ENCODE data around the gene GLP1R.

The GLP1R gene

DNA sequence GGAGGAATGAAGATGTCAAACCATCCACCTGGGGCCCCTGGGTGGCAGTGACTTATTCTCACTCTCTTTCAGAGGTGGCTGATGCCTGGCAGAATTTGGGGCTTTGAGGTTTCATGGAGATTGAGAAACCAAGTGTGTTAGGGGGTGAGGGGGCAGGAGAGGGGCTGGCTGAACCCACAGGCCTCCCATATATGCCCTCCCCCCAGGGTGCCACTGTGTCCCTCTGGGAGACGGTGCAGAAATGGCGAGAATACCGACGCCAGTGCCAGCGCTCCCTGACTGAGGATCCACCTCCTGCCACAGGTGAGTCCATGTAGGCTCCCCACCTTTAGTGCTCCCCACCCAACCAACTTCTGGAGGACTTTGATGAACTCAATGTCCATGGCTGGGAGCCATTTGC is 7.6 kb downstream of the GLP1R start:
- WGBS, result 98% methylated on average over 5 of the region's 5 CpGs
- H3K9ac ChIP-seq (ENCODE audit: low read depth, low read length), result no peak overlapping the region
- no peaks in the 10 kb centered on the region for H3K36me3 ChIP-seq (ENCODE audit: insufficient read depth, low read length)

DNA sequence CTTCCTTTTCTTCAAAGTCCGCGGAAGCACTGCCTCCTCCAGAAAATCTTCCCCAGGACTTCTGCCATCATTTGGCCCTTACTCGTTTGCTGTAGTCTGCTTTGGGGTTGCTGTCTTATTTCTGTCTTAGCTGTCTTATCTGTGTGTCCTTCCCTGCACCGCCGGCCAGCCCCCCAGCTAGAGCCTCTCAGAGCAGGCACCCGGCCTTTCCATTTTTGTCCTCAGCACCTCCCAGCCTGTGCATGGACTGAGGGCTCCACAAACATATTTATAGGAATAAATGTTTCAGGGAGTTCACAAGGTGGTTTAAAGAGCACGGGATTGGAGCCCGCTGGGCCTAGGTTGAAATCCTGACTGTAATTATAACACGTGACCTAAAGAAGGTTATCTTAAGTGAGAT is 8.1 kb downstream of the GLP1R start:
- WGBS, result 95% methylated on average over 9 of the region's 9 CpGs
- no peaks in the 10 kb centered on the region for H3K36me3 ChIP-seq (ENCODE audit: insufficient read depth, low read length)
- H3K27ac ChIP-seq (ENCODE audit: low read depth, low read length), result no peak overlapping the region
- H3K4me3 ChIP-seq (ENCODE audit: low read length), result no peak overlapping the region
- no peaks in the 10 kb centered on the region for H3K9me3 ChIP-seq (ENCODE audit: insufficient read depth, low read depth, low read length)
- H3K9ac ChIP-seq (ENCODE audit: low read depth, low read length), result no peak overlapping the region
- peaks cover 10% of the 10 kb centered on the region; the same call in 1 of the 2 replicates for H3K4me1 ChIP-seq (ENCODE audit: insufficient read depth, low read length)
- no peaks in the 10 kb centered on the region for H3K27me3 ChIP-seq (ENCODE audit: insufficient read depth, low read length)

More for the DNA sequence above, 7.6 kb downstream of the GLP1R start:
- Histone ChIP-seq H3K27me3 (ENCODE audit: insufficient read depth, low read length) (no peaks in the 10 kb centered on the region), H3K9me3 (ENCODE audit: insufficient read depth, low read depth, low read length) (no peaks in the 10 kb centered on the region), H3K4me1 (ENCODE audit: insufficient read depth, low read length) (peaks cover 10% of the 10 kb centered on the region; the same call in 1 of the 2 replicates), H3K27ac (ENCODE audit: low read depth, low read length) (no peak overlapping the region), H3K4me3 (ENCODE audit: low read length) (no peak overlapping the region)

DNA sequence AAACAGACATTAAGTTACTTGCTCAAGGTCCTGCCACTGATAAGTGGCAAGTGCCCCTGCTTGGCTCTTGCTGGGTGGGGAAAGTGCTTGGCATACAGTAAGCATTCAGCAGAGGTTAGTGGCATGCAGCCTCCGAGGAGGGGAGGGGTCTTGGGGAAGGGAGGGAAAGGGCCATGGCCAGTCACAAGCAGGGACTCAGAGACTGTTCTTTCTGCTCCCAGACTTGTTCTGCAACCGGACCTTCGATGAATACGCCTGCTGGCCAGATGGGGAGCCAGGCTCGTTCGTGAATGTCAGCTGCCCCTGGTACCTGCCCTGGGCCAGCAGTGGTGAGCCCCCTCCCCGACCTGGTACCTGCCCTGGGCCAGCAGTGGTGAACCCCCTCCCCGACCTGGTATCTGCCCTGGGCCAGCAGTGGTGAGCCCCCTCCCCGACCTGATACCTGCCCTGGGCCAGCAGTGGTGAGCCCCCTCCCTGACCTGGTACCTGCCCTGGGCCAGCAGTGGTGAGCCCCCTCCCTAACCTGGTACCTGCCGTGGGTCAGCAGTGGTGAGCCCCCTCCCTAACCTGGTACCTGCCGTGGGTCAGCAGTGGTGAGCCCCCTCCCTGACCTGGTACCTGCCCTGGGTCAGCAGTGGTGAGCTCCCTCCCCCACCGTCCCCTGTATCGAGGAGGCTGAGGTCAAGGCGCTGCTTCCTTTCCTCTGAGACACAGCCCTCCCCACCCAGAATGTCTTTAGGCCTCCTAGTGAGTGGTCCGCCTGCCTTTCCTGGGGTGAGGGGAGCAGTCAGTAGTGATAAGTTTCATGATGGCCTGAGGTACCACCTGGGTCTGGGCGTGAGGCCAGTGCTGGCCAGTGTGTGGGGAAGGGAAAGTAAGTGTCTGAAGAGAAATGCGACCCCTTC is 8.9 kb downstream of the GLP1R start:
- Histone ChIP-seq H3K9ac (ENCODE audit: low read depth, low read length) (no peak overlapping the region), H3K9me3 (ENCODE audit: insufficient read depth, low read depth, low read length) (no peaks in the 10 kb centered on the region), H3K4me1 (ENCODE audit: insufficient read depth, low read length) (peaks cover 10% of the 10 kb centered on the region; the same call in 1 of the 2 replicates), H3K4me3 (ENCODE audit: low read length) (no peak overlapping the region), H3K27me3 (ENCODE audit: insufficient read depth, low read length) (no peaks in the 10 kb centered on the region), H3K27ac (ENCODE audit: low read depth, low read length) (no peak overlapping the region), H3K36me3 (ENCODE audit: insufficient read depth, low read length) (no peaks in the 10 kb centered on the region)
- 85% methylated on average over 17 of the region's 17 CpGs for WGBS

DNA sequence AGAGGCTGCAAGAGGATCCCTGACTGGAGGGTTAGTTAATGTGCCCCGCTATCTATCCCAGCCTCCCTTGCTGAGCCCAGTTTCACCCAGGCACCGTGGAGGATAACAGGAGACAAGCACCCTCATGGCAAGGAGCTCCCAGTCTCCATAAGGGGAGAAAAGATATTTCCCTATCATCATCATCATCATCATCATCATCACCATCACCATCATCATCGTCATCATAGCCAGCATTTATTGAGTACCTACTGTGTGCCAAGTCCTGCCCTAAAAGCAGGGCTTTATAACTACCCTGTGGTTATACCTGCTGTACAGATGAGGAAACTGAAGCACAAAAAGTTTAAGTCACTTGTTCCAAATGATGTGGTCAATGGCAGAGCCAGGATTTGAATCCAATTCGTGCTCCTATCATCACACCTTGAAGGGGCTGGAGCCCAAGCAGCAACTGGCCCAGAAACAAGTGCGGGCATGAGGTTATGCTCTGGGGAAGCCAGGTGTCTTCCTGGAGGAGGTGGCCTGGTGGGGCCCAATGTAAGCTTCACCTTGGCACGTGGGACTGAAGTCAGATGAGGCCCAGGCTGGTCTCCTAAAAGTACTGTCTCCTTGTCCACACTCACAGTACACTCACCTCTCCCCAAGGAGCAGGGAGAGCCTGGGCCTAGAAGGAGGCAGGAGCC is 10.0 kb downstream of the GLP1R start:
- no peak overlapping the region for H3K4me3 ChIP-seq (ENCODE audit: low read length)
- H3K9me3 ChIP-seq (ENCODE audit: insufficient read depth, low read depth, low read length), result no peaks in the 10 kb centered on the region
- no peaks in the 10 kb centered on the region for H3K27me3 ChIP-seq (ENCODE audit: insufficient read depth, low read length)
- peaks cover 10% of the 10 kb centered on the region; the same call in 1 of the 2 replicates for H3K4me1 ChIP-seq (ENCODE audit: insufficient read depth, low read length)
- no peaks in the 10 kb centered on the region for H3K36me3 ChIP-seq (ENCODE audit: insufficient read depth, low read length)
- H3K9ac ChIP-seq (ENCODE audit: low read depth, low read length), result no peak overlapping the region
- whole genome bisulfite sequencing, result 85% methylated on average over 6 of the region's 6 CpGs
- H3K27ac ChIP-seq (ENCODE audit: low read depth, low read length), result no peak overlapping the region

DNA sequence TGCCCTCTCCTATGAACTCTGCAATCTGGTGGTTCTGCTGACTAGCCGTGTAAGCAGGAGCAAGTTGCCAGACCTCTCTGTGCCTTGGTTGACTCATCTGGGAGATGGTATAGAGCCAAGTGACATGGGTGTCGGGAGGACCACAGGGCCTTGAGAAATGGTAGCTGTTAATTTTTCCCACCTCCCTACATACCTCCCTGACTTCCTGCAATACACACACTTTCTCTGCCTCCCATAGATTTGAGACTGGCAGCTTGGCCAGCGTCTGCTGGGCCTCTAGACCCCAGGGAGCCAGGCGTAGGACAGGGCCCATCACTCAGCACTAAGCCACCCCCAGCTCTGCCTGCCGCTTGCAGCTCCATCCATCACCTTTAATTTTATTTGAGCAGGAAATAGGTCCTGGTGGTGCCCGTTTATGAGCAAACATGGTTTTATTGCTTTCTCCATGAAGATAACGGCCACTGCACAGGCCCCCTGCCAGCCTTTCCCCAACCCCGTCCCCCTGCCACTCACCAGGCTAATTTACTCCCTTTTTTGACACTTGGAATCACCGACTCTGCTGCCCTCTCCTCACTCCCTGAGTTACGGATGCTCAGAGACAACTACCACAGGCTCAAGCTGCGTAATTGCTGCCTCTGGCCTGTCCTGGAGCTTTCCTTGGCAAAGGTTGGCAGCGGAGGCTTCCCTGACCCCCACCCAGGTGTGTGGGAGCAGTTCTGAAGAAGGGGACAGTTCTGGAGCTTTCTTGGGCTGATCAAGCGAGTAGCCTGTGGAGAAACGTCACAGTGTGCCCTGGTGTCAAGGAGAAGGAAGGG is 11.1 kb downstream of the GLP1R start:
- Histone ChIP-seq H3K36me3 (ENCODE audit: insufficient read depth, low read length) (no peaks in the 10 kb centered on the region), H3K4me3 (ENCODE audit: low read length) (no peak overlapping the region), H3K27ac (ENCODE audit: low read depth, low read length) (no peak overlapping the region), H3K9me3 (ENCODE audit: insufficient read depth, low read depth, low read length) (no peaks in the 10 kb centered on the region), H3K9ac (ENCODE audit: low read depth, low read length) (no peak overlapping the region), H3K4me1 (ENCODE audit: insufficient read depth, low read length) (peaks cover 2% of the 10 kb centered on the region; the same call in 1 of the 2 replicates), H3K27me3 (ENCODE audit: insufficient read depth, low read length) (no peaks in the 10 kb centered on the region)
- WGBS, result 88% methylated on average over 13 of the region's 14 CpGs

DNA sequence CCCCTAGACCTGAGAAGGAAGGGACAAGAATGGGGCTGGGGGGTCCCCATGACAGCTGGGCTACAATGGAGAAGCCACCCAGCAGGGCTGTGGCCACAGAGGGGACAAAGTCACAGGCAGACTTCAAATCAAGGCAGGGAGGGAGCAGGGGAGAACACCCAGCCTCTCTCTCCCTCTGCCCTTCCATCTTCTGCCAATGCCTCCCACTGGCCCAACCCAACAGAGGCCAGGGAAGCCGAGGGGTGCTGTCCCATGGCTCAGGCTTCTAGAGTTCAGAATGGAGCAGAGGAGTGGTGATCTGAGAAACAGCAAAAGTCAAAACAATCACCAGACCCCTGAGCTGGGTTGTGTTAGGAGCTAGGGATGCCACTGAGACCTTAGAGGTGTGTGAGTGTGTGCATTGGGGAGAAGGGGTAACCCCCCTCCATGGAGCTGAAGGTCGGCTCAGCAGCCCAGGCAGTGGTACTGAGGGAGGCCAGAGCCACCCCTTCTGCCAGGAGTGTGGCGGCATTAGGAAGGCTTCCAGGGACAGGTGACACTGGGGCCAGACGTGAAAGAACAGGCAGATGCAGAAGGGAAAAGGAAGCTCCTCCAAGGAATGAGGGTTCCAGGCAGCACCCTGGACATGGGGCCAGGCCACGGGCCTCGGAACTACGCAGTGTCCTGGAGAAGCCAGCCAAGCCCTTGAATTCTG is 12.0 kb downstream of the GLP1R start:
- H3K36me3 ChIP-seq (ENCODE audit: insufficient read depth, low read length), result no peaks in the 10 kb centered on the region
- H3K9me3 ChIP-seq (ENCODE audit: insufficient read depth, low read depth, low read length), result no peaks in the 10 kb centered on the region
- H3K4me3 ChIP-seq (ENCODE audit: low read length), result no peak overlapping the region
- H3K9ac ChIP-seq (ENCODE audit: low read depth, low read length), result no peak overlapping the region
- H3K4me1 ChIP-seq (ENCODE audit: insufficient read depth, low read length), result no peaks in the 10 kb centered on the region
- no peak overlapping the region for H3K27ac ChIP-seq (ENCODE audit: low read depth, low read length)
- no peaks in the 10 kb centered on the region for H3K27me3 ChIP-seq (ENCODE audit: insufficient read depth, low read length)
- 94% methylated on average over 7 of the region's 7 CpGs for WGBS

DNA sequence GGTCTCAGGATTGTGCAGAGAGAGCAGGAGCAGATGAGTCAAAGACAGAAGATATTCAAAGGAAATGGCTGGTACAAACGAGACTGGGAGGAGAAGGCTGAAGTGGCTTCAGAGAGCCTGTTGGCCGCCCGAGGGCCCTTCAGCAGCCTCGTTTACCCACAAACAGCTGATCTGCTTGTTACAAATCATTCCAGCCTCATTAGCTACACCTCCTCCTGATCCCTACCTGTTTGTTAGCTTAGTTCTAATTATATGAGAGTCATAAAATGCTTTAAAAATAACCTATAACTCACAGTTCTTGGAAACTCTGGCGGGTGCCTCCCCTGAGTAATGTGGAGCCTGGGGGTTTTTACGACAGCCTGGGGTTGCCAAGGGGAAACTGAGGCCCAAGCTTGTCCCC is 12.6 kb downstream of the GLP1R start:
- H3K4me3 ChIP-seq (ENCODE audit: low read length), result no peak overlapping the region
- no peaks in the 10 kb centered on the region for H3K4me1 ChIP-seq (ENCODE audit: insufficient read depth, low read length)
- H3K9ac ChIP-seq (ENCODE audit: low read depth, low read length), result no peak overlapping the region
- H3K27ac ChIP-seq (ENCODE audit: low read depth, low read length), result no peak overlapping the region
- no peaks in the 10 kb centered on the region for H3K9me3 ChIP-seq (ENCODE audit: insufficient read depth, low read depth, low read length)
- WGBS, result 95% methylated on average over 6 of the region's 6 CpGs
- H3K36me3 ChIP-seq (ENCODE audit: insufficient read depth, low read length), result no peaks in the 10 kb centered on the region
- no peaks in the 10 kb centered on the region for H3K27me3 ChIP-seq (ENCODE audit: insufficient read depth, low read length)

DNA sequence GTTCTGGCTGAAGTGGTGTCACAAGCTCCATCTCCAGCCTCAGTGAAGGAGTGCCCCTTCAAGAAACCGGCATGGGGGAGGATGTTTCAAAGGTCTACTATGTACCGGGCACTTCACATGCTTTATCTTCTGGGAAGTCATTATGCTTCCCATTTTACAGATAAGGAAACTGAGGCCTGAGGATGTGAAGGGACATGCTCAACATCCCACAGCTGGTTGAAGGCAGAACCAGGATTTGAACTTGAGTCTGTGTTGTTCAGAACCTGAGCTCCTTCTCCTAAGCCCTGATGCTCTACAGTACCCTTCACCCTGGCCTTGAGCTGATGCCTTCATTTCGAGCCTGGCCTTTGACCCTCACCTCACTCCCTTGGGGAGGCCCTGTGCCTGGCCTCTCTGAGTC is 13.0 kb downstream of the GLP1R start:
- 96% methylated on average over 3 of the region's 3 CpGs for WGBS
- Histone ChIP-seq H3K27ac (ENCODE audit: low read depth, low read length) (no peak overlapping the region), H3K4me3 (ENCODE audit: low read length) (no peak overlapping the region), H3K27me3 (ENCODE audit: insufficient read depth, low read length) (no peaks in the 10 kb centered on the region), H3K9me3 (ENCODE audit: insufficient read depth, low read depth, low read length) (no peaks in the 10 kb centered on the region), H3K4me1 (ENCODE audit: insufficient read depth, low read length) (no peaks in the 10 kb centered on the region), H3K9ac (ENCODE audit: low read depth, low read length) (no peak overlapping the region), H3K36me3 (ENCODE audit: insufficient read depth, low read length) (no peaks in the 10 kb centered on the region)

DNA sequence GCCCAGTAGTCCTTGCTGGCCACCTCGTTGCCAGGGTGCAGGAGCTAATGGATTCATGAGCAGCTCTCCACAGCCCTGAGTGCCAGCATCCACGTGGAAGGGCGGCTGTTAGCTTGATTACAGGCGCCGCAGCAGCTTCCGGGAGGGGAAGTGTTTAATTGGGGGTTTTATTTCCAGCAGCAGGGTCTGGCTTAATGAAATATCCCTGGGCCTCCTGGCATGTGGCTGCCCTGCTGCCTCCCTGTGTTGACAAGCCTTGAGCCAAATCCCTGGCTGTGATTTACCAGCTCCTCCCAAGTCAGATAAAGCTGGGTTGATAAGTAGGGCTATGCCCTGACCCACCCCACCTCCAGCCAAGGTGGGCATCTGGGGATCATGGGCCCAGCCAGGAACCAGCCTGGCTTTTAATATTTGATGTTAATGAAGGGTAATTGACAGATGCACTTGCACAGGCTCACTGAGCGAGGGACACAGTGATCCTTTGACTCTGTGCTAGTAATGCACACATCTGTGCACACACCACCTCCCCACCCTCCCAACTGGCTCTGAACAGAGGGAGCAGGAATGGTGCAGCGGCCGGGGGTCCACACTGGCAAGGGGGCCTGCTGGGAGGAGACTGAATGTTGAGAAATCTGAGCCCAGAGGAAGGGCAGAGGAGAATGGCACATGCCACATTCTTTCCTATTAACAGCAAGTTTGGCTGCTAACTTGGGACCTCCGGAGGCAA is 13.6 kb downstream of the GLP1R start:
- H3K4me3 ChIP-seq (ENCODE audit: low read length), result no peak overlapping the region
- no peaks in the 10 kb centered on the region for H3K9me3 ChIP-seq (ENCODE audit: insufficient read depth, low read depth, low read length)
- H3K27me3 ChIP-seq (ENCODE audit: insufficient read depth, low read length), result no peaks in the 10 kb centered on the region
- H3K9ac ChIP-seq (ENCODE audit: low read depth, low read length), result no peak overlapping the region
- H3K36me3 ChIP-seq (ENCODE audit: insufficient read depth, low read length), result no peaks in the 10 kb centered on the region
- no peak overlapping the region for H3K27ac ChIP-seq (ENCODE audit: low read depth, low read length)
- H3K4me1 ChIP-seq (ENCODE audit: insufficient read depth, low read length), result no peaks in the 10 kb centered on the region
- 85% methylated on average over 10 of the region's 10 CpGs for WGBS

DNA sequence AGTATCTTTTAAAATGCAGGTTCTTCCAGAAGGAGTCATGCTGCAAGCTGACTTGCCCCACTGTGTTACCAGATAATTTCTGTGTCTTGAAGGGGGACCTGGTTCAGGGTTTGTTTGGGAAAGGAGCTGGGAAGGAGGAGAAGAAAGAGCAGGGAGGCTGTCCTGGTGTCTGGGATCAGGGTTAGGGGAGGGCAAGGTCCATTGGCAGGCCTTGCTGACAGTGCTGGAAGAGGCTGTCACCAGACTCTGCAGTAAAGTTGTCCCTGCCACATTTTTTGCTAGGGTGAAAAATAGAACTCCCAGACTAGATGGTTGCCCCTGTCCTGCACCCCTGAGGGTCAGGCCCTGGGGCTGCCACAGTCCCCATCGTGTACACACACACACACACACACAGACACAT is 14.9 kb downstream of the GLP1R start:
- no peak overlapping the region for H3K9ac ChIP-seq (ENCODE audit: low read depth, low read length)
- no peak overlapping the region for H3K4me3 ChIP-seq (ENCODE audit: low read length)
- no peaks in the 10 kb centered on the region for H3K36me3 ChIP-seq (ENCODE audit: insufficient read depth, low read length)
- H3K4me1 ChIP-seq (ENCODE audit: insufficient read depth, low read length), result no peaks in the 10 kb centered on the region
- no peak overlapping the region for H3K27ac ChIP-seq (ENCODE audit: low read depth, low read length)
- WGBS, result 88% methylated on average over 1 of the region's 1 CpG
- no peaks in the 10 kb centered on the region for H3K27me3 ChIP-seq (ENCODE audit: insufficient read depth, low read length)
- H3K9me3 ChIP-seq (ENCODE audit: insufficient read depth, low read depth, low read length), result no peaks in the 10 kb centered on the region
